TTC549 (cell line): Measurements from ENCODE around the gene RASGRF1.
"Not testable (repeated sequence)": the region's sequence is repeated elsewhere in the genome, so short reads cannot be mapped to it uniquely, and the experiment has no call there.

ENCODE experiments used
- FAIRE-seq: peaks from 2 replicates; lab custom pipeline; 2012; peaks lifted over from hg19 to GRCh38; lab: Jason Lieb, UNC

RASGRF1 gene

GRCh38 chr15:78930577-78931388 is 159.8 kb downstream of the RASGRF1 start:
- FAIRE-seq = no peak

GRCh38 chr15:78929536-78930264 is 160.9 kb downstream of the RASGRF1 start:
- FAIRE-seq = no peak

DNA sequence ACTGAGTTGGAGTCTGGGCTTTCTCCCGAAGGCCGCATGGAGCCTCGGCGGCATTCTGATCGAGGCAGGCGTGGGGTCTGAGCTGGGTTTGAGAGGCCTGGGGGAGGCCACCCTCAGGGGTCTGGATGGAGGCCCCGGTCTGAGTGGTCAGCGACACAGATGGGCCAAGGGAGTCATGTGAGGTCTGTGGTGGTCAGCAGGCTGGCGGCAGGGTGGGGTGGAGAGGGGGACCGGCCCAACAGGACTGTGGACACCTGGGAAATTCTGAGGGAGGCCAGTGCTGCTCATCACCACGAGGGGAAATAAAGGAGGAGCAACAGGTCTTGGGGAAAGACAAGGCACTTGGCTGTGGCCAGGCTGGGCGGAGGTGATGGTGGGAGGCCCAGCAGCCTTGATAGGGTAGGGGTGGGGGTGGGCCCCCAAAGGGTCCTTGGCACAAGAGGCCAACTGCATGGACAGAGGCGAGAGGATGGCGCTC is 161.9 kb downstream of the RASGRF1 start:
- no peak for FAIRE-seq

GRCh38 chr15:78928176-78928575 is 162.4 kb downstream of the RASGRF1 start:
- not testable (repeated sequence) for FAIRE-seq

DNA sequence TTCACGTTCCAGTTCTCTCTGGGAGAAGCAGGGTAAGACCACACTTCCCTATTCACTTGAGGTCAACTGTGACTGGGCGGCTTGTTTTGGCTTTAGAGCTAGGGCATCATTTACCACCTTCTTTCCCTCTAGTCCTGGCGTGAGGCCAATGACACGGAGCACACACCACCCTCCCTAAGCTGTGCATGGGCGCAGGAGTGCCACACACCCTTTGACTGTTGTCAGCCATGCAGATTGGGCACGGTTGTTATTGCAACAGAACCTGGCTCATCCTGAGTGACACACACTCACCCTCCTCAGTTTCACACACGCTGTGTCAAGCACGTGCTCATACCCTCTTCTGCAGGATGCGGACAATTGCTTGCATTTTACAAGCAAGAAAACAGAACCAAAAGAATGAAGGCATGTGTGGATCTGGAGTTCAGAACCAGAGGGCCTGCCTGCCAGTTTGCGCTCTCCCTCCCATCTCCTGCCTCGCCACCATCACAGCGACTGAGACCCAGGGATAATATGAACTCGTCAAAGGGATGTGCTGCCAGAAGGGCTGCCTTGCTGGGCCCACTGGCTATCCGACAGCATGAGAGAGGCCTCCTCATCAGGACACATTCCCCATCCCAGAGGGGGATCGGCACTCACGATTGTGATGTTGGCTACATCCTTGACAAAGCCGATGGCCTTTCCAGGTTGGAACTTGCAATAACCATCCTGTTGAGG is 163.3 kb downstream of the RASGRF1 start:
- no peak for FAIRE-seq

DNA sequence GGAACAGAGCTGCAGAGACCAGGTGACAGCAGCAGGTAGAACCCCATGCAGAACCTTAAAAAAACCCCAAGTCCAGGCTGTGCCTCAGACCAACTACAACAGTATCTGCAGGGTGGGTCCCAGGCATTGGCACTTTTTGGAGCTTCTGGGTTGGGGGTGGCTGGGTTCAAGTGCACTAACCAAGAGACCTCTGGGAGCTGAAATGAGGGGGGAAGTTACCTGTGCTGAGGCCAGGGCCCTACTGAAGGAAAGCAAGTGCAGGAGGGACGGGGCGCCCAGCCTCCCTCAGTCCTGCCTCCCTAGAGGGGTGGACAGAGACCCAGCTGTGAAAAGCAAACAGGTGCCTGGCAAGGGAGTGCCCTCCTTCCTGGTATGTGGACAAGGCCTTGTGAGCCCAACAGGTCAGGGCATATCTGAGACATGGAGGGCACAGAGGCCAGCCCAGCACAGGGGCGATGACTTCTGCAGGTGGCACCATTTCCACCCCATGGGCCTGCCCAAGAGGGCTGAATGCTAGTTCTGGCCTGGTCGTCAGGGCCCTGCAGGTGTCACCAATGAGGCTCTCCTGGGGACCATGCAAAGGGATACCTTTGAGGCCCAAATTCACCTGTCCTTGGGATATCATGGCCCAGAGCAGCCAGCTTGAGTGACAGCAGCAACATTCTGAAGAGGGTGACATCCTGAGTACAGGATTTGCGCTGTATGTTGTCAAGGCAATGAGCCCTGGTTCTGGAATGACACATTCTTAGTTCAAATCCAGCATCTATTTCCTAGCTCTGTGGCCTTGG is 164.4 kb downstream of the RASGRF1 start:
- no peak for FAIRE-seq

DNA sequence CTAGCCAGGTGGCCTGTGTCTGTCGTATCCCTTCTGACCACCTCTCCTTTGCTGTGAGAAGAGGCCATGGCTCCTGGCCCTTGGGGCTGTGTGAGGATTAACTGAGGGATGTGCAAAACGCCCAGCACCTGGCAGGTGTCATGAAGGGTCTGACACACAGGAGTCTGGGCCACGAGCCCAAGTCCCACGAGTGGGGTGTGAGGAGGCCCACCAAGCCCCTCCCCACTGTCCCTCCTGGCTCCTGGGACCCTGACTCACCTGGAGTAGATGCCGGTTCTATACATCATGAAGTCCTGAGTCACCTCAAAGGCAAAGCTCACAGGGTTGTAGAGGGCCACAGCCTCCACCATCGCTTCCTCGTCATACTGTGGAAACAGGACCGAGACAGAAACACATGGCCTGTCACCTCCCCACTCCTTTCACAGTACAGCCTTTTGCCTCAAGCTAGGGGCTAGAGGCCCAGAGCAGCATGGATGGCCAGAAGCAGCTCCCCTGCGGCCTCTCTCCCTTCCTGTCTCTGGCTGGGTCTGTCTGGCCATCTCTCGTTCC is 165.4 kb downstream of the RASGRF1 start:
- no peak for FAIRE-seq

- no peak for FAIRE-seq
Observed at GRCh38 chr15:78923480-78924360, 166.9 kb downstream of the RASGRF1 start.

DNA sequence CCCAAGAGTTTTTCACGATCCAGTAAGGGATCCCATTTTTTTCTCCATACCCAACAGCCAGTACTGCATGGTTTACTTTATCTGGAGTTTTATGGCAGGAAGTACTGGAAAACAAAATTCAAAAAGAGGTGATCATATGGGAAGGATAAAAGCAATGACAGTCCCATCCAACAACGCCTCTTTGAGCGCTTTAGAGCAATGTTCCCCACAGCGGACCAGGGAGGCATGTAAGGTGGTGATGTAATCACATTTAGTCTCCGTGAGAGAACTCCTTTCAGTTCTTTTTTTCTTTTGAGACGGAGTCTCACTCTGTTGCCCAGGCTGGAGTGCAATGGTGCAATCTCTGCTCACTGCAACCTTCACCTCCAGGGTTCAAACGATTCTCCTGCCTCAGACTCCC is 167.6 kb downstream of the RASGRF1 start:
- no peak for FAIRE-seq

- FAIRE-seq = no peak
Observed at GRCh38 chr15:78922527-78922926, 168.1 kb downstream of the RASGRF1 start.

- no peak for FAIRE-seq
Observed at GRCh38 chr15:78921940-78922339, 168.6 kb downstream of the RASGRF1 start.

GRCh38 chr15:78921517-78921916 is 169.1 kb downstream of the RASGRF1 start:
- FAIRE-seq = no peak

DNA sequence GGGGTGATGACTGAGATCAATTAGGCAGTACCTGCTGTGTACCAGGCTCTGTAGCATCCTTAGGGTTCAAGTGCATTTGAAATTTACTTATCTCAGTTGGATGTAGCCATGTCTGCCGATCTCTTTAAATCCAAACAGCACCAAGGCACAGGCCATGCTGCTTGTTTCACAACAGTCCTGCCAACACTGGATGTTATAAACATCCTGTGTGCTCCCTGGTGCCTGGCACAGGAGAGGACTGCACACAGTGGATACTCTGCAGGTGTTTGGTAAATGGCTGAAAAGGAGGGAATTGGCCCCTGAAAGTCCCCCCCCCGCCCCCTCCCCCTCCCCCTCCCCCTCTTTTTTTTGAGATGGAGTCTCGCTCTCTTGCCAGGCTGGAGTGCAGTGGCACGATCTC is 172.7 kb downstream of the RASGRF1 start:
- FAIRE-seq = no peak

DNA sequence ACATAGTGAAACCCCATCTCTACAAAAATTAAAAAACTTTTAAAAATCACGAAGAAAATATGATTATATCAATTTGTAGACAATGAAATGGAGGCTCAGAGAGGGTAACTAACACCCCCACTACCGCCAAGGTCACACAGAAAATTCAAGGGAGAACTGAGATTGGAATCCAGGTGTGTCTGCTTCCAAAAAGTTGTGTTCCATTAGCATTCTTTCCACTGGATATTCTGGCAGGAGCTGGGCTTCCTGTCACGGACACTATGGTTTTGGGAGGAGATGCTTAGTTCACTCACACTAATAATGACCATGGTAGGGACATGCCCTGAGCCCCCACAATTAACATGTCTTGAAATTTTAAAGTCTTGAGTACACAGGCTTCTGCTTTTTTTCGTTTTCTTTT is 174.5 kb downstream of the RASGRF1 start:
- FAIRE-seq = no peak

DNA sequence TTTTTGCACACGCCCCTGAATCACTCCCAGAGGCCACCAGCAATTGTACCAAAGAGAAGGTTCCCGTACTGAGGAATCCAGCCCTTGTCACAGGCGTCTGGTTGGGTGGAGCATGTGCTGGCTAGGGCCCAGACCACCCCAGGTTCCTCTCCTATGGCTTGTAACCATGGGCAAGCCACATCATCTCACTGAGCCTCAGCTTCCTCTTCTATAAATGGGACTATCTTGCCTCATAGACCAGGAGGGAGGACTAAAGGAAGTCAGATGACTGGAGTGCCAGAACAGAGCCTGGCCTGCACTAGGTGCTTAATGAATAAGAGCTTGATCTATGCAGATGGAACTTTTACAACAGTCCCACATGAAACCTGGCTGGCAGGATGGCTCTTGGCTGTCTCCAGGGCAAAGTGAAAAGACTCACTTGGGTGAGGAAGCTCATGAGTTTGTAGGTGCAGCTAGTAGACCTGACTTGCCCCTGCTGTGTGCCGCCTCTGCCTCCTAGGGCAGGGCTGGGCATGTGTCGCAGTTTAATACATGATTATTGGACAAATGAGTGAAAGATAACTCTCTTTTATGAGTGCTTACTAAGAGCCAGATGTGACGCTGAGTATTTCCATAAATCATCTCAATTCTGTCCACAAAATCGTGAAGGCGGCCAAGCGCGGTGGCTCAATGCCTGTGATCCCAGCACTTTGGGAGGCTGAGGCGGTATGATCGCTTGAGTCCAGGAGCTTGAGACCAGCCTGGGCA is 175.1 kb downstream of the RASGRF1 start:
- FAIRE-seq = no peak

DNA sequence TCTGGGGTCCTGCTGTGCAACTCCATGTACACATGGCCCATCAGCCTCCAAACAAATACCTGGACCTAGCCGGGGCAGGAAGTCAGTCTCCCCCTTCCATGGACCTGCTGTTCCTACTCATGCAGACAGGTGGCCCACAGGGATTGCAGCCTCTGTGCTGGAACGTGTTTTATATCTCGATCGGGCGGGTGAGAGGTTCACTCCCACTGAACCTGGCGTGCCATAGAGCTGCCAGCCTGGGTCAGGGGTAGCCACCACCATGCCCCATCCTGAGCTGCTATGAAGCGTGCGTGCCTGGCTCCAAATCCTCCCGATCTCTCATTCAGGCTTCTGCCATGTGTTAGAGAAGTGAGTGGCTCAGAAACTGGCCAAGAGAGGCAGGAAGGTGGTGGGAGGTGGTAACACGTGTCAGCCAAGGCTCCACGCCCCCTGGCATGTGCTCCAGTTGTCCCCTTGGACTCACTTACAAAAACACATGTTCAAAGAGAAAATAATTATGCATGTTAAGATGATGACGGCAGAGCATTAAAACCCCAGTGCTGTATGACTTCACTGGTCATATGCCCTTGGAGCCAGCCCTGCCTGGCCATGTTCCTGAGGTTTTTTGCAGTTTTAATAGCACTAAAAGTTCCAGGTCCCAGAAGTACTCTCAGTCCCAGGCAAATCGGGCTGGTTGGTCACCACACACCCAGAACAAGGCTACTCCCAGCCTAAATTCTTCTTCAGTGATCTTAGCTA is 176.4 kb downstream of the RASGRF1 start:
- FAIRE-seq = no peak

DNA sequence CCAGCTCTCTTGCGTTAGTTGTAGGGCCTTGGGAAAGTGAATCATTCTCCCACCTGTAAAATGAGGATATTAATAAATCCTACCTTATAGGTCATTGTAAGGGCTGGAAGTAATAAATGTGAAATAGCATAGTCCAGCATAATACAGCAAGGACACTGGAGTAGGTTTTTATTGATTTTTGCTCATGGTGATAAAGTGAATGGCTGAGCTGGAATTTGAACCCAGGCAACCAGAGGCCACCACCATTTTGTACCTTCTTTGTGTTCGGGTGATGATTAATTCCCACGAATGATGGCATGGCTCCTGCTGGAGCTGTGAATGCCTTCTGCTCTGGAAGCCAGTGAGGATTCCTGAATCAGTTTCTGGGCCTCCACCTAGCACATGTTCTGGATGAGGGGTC is 177.6 kb downstream of the RASGRF1 start:
- no peak for FAIRE-seq

- FAIRE-seq = no peak
Observed at GRCh38 chr15:78912316-78912715, 178.3 kb downstream of the RASGRF1 start.

DNA sequence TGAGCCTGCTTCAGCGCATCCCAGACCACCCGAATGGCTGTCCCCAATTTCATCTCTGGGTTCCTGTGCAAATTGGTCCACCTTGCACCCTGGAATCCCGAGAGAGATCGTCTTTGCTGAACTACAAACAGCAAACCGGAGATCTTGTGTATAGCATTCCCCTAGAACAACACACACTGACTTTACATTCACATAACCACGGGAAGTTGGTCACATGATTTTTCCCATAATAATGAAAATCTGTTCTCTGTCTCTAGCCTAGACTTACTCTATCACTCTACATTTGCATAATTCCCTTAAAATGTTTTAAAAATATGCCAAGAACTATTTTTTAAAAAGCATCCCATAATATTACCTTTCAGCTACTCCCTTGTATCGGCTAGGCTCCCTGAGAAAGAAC is 180.3 kb downstream of the RASGRF1 start:
- FAIRE-seq = no peak
